ENCODE measurements around the gene GPC4.

DNA sequence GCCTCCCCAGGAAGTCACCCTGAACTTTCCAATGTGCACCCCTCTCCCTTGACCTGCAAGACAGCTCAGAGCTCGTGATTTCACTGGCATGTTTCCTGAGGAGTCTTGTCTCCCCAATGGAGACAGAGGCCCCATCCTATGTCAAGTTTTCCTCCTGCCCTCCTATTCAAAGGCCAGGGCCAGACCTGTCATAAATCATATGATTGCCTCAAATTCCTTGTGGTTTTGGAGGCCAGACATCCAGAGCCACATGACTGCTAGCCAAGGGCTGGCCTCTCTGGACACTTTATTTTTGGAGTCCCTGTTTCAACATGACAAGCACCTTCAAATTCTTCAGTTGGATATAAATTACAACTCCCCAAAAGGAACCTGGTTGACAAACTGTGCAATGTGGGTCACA, 121.2 kb downstream of the GPC4 start:
- TF ChIP-seq, protein P1, sequence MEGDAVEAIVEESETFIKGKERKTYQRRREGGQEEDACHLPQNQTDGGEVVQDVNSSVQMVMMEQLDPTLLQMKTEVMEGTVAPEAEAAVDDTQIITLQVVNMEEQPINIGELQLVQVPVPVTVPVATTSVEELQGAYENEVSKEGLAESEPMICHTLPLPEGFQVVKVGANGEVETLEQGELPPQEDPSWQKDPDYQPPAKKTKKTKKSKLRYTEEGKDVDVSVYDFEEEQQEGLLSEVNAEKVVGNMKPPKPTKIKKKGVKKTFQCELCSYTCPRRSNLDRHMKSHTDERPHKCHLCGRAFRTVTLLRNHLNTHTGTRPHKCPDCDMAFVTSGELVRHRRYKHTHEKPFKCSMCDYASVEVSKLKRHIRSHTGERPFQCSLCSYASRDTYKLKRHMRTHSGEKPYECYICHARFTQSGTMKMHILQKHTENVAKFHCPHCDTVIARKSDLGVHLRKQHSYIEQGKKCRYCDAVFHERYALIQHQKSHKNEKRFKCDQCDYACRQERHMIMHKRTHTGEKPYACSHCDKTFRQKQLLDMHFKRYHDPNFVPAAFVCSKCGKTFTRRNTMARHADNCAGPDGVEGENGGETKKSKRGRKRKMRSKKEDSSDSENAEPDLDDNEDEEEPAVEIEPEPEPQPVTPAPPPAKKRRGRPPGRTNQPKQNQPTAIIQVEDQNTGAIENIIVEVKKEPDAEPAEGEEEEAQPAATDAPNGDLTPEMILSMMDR (IDR thresholded peaks at IDR 0.05; ENCODE audit: low read length): no peak
- no peak for TF ChIP-seq EZH2 (IDR thresholded peaks at IDR 0.05; ENCODE audit: borderline replicate concordance, low read length)

Measured in OCI-LY1 (cell line).